SK-N-SH (cell line): ENCODE measurements around the gene MROH2A.

Experiments
- CTCF ChIP-seq: fragments of 200-600 bp; sonication (generic); IDR thresholded peaks from 2 replicates; pipeline ENCODE4 v1.6.1; 2017; ENCODE audit warnings: antibody characterized with exemption, mild to moderate bottlenecking, moderate library complexity
- EP300 ChIP-seq, 2 experiments: IDR thresholded peaks; 2 replicates each; pipeline versions ENCODE4 v1.4.0 to v1.6.1; 2012; ENCODE audit warnings: borderline replicate concordance in 1 of 2, low read depth in 1 of 2, low read length in 1 of 2
- MXI1 ChIP-seq: IDR thresholded peaks from 2 replicates; pipeline ENCODE4 v1.6.1; 2012; ENCODE audit warnings: mild to moderate bottlenecking, low read depth, low read length, improper control_type of control experiment
- REST ChIP-seq: IDR thresholded peaks from 2 replicates; pipeline ENCODE4 v1.6.1; 2012; ENCODE audit warnings: mild to moderate bottlenecking, low read depth, low read length, moderate library complexity
- USF2 ChIP-seq: fragments of 150-350 bp; IDR thresholded peaks from 2 replicates; pipeline ENCODE4 v1.6.1; 2017; ENCODE audit warnings: antibody characterized with exemption, low read length, low read depth, borderline replicate concordance
- ZBTB33 ChIP-seq: IDR thresholded peaks from 2 replicates; pipeline ENCODE4 v1.4.0; 2012; ENCODE audit warnings: low read depth, borderline replicate concordance

GRCh38 chr2:233822101-233822771 is 44.1 kb downstream of the MROH2A start:
- TF ChIP-seq CTCF (no peak), EP300 (IDR thresholded peaks at IDR 0.05; ENCODE audit: borderline replicate concordance in 1 of 2, low read depth in 1 of 2, low read length in 1 of 2) (no peak), USF2 (no peak), ZBTB33 (no peak), MXI1 (no peak), REST (no peak)
